MM.1S (cell line): Measurements from ENCODE around the gene ZFHX3.

Experiments used
- EZH2 ChIP-seq: fragments of 300-600 bp; sonication (generic); optimal IDR thresholded peaks from 2 replicates; pipeline ENCODE3; 2017; ENCODE audit warnings: low read depth, mild to moderate bottlenecking, antibody characterized with exemption, low read length, mixed read lengths
- EZH2phosphoT487 ChIP-seq: fragments of 300-600 bp; sonication (generic); IDR thresholded peaks from 2 replicates; pipeline ENCODE4 v1.6.1; 2018; ENCODE audit warnings: antibody characterized with exemption, low read length
- TF ChIP-seq, protein P1 (sequence below): fragments of 300-600 bp; sonication (generic); IDR thresholded peaks from 2 replicates; pipeline ENCODE4 v1.5.1; 2016; ENCODE audit warnings: antibody characterized with exemption, low read length, mixed read lengths

DNA sequence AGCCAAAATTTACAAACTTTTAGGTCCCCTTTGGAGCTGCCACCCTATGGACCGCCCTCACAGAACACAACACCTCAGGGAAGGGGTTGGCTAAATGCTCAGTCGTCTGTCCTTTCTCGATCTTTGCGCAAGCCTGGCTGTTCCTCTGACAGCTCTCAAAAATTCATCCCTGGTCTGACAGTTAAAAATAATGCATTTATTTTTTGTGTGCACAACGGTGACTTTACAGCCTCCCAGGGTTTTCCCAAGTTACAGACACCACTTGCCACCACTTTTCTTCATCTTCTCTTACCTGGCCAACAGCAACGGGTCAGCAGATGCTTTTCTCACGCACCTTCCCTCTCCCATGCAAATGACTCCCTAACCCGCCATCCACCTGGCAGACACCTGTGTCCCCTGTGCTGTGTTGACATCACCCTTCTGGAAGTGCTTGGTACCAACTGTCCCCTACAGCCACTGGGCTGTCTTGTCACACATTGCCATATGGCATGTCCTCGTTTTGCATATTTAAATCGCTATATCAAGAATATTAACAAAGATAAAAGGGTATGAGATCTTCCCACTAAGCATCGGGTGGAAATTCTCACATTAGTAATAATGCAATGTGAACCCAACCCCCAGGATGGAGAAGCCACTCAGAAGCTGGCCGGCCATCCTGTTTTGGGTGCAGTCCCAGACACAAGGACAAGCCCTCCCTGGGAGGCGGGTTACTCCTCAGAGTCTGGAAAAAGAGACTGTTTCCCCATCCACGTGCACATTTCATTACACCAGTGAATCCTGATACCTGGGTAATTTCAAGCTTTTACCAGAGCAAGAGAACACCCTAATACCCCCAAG, 187.0 kb downstream of the ZFHX3 start:
- TF ChIP-seq, protein P1, sequence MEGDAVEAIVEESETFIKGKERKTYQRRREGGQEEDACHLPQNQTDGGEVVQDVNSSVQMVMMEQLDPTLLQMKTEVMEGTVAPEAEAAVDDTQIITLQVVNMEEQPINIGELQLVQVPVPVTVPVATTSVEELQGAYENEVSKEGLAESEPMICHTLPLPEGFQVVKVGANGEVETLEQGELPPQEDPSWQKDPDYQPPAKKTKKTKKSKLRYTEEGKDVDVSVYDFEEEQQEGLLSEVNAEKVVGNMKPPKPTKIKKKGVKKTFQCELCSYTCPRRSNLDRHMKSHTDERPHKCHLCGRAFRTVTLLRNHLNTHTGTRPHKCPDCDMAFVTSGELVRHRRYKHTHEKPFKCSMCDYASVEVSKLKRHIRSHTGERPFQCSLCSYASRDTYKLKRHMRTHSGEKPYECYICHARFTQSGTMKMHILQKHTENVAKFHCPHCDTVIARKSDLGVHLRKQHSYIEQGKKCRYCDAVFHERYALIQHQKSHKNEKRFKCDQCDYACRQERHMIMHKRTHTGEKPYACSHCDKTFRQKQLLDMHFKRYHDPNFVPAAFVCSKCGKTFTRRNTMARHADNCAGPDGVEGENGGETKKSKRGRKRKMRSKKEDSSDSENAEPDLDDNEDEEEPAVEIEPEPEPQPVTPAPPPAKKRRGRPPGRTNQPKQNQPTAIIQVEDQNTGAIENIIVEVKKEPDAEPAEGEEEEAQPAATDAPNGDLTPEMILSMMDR: no peak
- TF ChIP-seq EZH2 (no peak), EZH2phosphoT487 (no peak)
